ENCODE measurements around the gene CNIH3. TPM values are rescaled to one million over a fixed set of nuclear protein-coding genes. Genes with fewer than 3 reads are reported as not detected.
"Not testable (repeated sequence)": the region's sequence is repeated elsewhere in the genome, so short reads cannot be mapped to it uniquely, and the experiment has no call there.

The CNIH3 gene
- total and polyA plus RNA-seq, 3 experiments from 2014 or later: 1.1 to 1.6 (median 1.5) TPM

GRCh38 chr1:224684979-224685425 is 68.9 kb downstream of the CNIH3 start:
- POLR2A ChIA-PET: no interaction called here
- no peaks in the 10 kb centered on the region for H3K27me3 ChIP-seq (ENCODE audit: insufficient read depth, low read length, poor library complexity, severe bottlenecking)
- H3K4me1 ChIP-seq (ENCODE audit: insufficient read depth, low read length): no peaks in the 10 kb centered on the region
- Mint-ChIP-seq H3K9me3 (peaks cover 0 to 2% (median 0%) of the 10 kb centered on the region in 5 donors), H3K27ac (no peak overlapping the region), H3K4me3 (no peak overlapping the region), H3K27me3 (peaks cover 8 to 17% of the 10 kb centered on the region in 2 donors), H3K4me1 (no peaks in the 10 kb centered on the region), H3K36me3 (no peaks in the 10 kb centered on the region)
- no peaks in the 10 kb centered on the region for H3K36me3 ChIP-seq (ENCODE audit: insufficient read depth, low read length)
- no peak for DNase-seq
- CTCF ChIA-PET: no interaction called here
- H3K9me3 ChIP-seq (ENCODE audit: low read length): no peaks in the 10 kb centered on the region
- H3K27ac ChIP-seq (ENCODE audit: low read depth, low read length): no peak overlapping the region
- no peak overlapping the region for H3K4me3 ChIP-seq (ENCODE audit: low read length)

- H3K27ac Mint-ChIP-seq; H3K4me3 ChIP-seq (ENCODE audit: low read length); CTCF ChIA-PET; H3K36me3 ChIP-seq (ENCODE audit: insufficient read depth, low read length); H3K4me1 Mint-ChIP-seq; H3K9me3 ChIP-seq (ENCODE audit: low read length); H3K27me3 ChIP-seq (ENCODE audit: insufficient read depth, low read length, poor library complexity, severe bottlenecking); POLR2A ChIA-PET; DNase-seq; H3K4me3 Mint-ChIP-seq; H3K27ac ChIP-seq (ENCODE audit: low read depth, low read length); H3K9me3 Mint-ChIP-seq; H3K36me3 Mint-ChIP-seq; H3K4me1 ChIP-seq (ENCODE audit: insufficient read depth, low read length): not testable (repeated sequence)
- peaks cover 8 to 17% of the 10 kb centered on the region in 2 donors for H3K27me3 Mint-ChIP-seq
These were observed 70.0 kb downstream of the CNIH3 start for GRCh38 chr1:224686140-224686539.

- H3K9me3 ChIP-seq (ENCODE audit: low read length): no peaks in the 10 kb centered on the region
- no peak overlapping the region for H3K27ac ChIP-seq (ENCODE audit: low read depth, low read length)
- Mint-ChIP-seq H3K4me3 (no peak overlapping the region), H3K36me3 (no peaks in the 10 kb centered on the region), H3K27ac (no peak overlapping the region), H3K9me3 (peaks cover 0 to 2% (median 0%) of the 10 kb centered on the region in 5 donors), H3K27me3 (peaks cover 8 to 17% of the 10 kb centered on the region in 2 donors), H3K4me1 (no peaks in the 10 kb centered on the region)
- no peak for DNase-seq
- POLR2A ChIA-PET: no interaction called here
- no peaks in the 10 kb centered on the region for H3K4me1 ChIP-seq (ENCODE audit: insufficient read depth, low read length)
- no peaks in the 10 kb centered on the region for H3K36me3 ChIP-seq (ENCODE audit: insufficient read depth, low read length)
- no peak overlapping the region for H3K4me3 ChIP-seq (ENCODE audit: low read length)
- CTCF ChIA-PET: no interaction called here
- no peaks in the 10 kb centered on the region for H3K27me3 ChIP-seq (ENCODE audit: insufficient read depth, low read length, poor library complexity, severe bottlenecking)
These were observed 71.3 kb downstream of the CNIH3 start for GRCh38 chr1:224687465-224687864.

- Mint-ChIP-seq H3K9me3 (peaks cover 0 to 2% (median 0%) of the 10 kb centered on the region in 5 donors), H3K36me3 (no peaks in the 10 kb centered on the region), H3K4me3 (no peak overlapping the region), H3K27ac (no peak overlapping the region), H3K27me3 (peaks cover 7 to 25% of the 10 kb centered on the region in 2 donors), H3K4me1 (no peaks in the 10 kb centered on the region)
- Histone ChIP-seq H3K4me1 (ENCODE audit: insufficient read depth, low read length) (no peaks in the 10 kb centered on the region), H3K9me3 (ENCODE audit: low read length) (no peaks in the 10 kb centered on the region), H3K27ac (ENCODE audit: low read depth, low read length) (no peak overlapping the region), H3K27me3 (ENCODE audit: insufficient read depth, low read length, poor library complexity, severe bottlenecking) (no peaks in the 10 kb centered on the region), H3K36me3 (ENCODE audit: insufficient read depth, low read length) (no peaks in the 10 kb centered on the region), H3K4me3 (ENCODE audit: low read length) (no peak overlapping the region)
- ChIA-PET CTCF (no interaction called here), POLR2A (no interaction called here)
- no peak for DNase-seq
These were observed 73.3 kb downstream of the CNIH3 start for GRCh38 chr1:224689374-224689773.

- Histone ChIP-seq H3K36me3 (ENCODE audit: insufficient read depth, low read length) (no peaks in the 10 kb centered on the region), H3K27ac (ENCODE audit: low read depth, low read length) (no peak overlapping the region), H3K4me3 (ENCODE audit: low read length) (no peak overlapping the region), H3K9me3 (ENCODE audit: low read length) (no peaks in the 10 kb centered on the region), H3K27me3 (ENCODE audit: insufficient read depth, low read length, poor library complexity, severe bottlenecking) (no peaks in the 10 kb centered on the region), H3K4me1 (ENCODE audit: insufficient read depth, low read length) (no peaks in the 10 kb centered on the region)
- no peak overlapping the region for H3K4me3 Mint-ChIP-seq
- DNase-seq: no peak
- H3K4me1 Mint-ChIP-seq: no peaks in the 10 kb centered on the region
- H3K27me3 Mint-ChIP-seq: peaks cover 7 to 25% of the 10 kb centered on the region in 2 donors
- H3K36me3 Mint-ChIP-seq: no peaks in the 10 kb centered on the region
- POLR2A ChIA-PET: no interaction called here
- peaks cover 0 to 2% (median 0%) of the 10 kb centered on the region in 5 donors for H3K9me3 Mint-ChIP-seq
- CTCF ChIA-PET: no interaction called here
- H3K27ac Mint-ChIP-seq: no peak overlapping the region
These were observed 74.5 kb downstream of the CNIH3 start for GRCh38 chr1:224690576-224690975.

- Mint-ChIP-seq H3K27ac (no peak overlapping the region), H3K4me3 (no peak overlapping the region), H3K27me3 (peaks cover 9 to 25% of the 10 kb centered on the region in 2 donors), H3K9me3 (peaks cover 0 to 2% (median 0%) of the 10 kb centered on the region in 5 donors), H3K4me1 (no peaks in the 10 kb centered on the region), H3K36me3 (no peaks in the 10 kb centered on the region)
- H3K9me3 ChIP-seq (ENCODE audit: low read length): no peaks in the 10 kb centered on the region
- POLR2A ChIA-PET: no interaction called here
- CTCF ChIA-PET: no interaction called here
- DNase-seq: no peak
- no peaks in the 10 kb centered on the region for H3K36me3 ChIP-seq (ENCODE audit: insufficient read depth, low read length)
- H3K4me1 ChIP-seq (ENCODE audit: insufficient read depth, low read length): no peaks in the 10 kb centered on the region
- H3K4me3 ChIP-seq (ENCODE audit: low read length): no peak overlapping the region
- no peaks in the 10 kb centered on the region for H3K27me3 ChIP-seq (ENCODE audit: insufficient read depth, low read length, poor library complexity, severe bottlenecking)
- no peak overlapping the region for H3K27ac ChIP-seq (ENCODE audit: low read depth, low read length)
These were observed 75.2 kb downstream of the CNIH3 start for GRCh38 chr1:224691148-224691925.

- Histone ChIP-seq H3K36me3 (ENCODE audit: insufficient read depth, low read length) (no peaks in the 10 kb centered on the region), H3K27me3 (ENCODE audit: insufficient read depth, low read length, poor library complexity, severe bottlenecking) (no peaks in the 10 kb centered on the region), H3K4me1 (ENCODE audit: insufficient read depth, low read length) (no peaks in the 10 kb centered on the region), H3K9me3 (ENCODE audit: low read length) (no peaks in the 10 kb centered on the region), H3K4me3 (ENCODE audit: low read length) (no peak overlapping the region), H3K27ac (ENCODE audit: low read depth, low read length) (no peak overlapping the region)
- POLR2A ChIA-PET: no interaction called here
- CTCF ChIA-PET: no interaction called here
- Mint-ChIP-seq H3K9me3 (no peaks in the 10 kb centered on the region), H3K36me3 (no peaks in the 10 kb centered on the region), H3K27me3 (peaks cover 3 to 15% of the 10 kb centered on the region in 2 donors), H3K27ac (no peak overlapping the region), H3K4me3 (no peak overlapping the region), H3K4me1 (no peaks in the 10 kb centered on the region)
- DNase-seq: no peak
These were observed 78.9 kb downstream of the CNIH3 start for GRCh38 chr1:224694969-224695368.

GRCh38 chr1:224696021-224696420 is 79.9 kb downstream of the CNIH3 start:
- POLR2A ChIA-PET: no interaction called here
- no peaks in the 10 kb centered on the region for H3K4me1 Mint-ChIP-seq
- H3K4me3 Mint-ChIP-seq: no peak overlapping the region
- Histone ChIP-seq H3K4me3 (ENCODE audit: low read length) (no peak overlapping the region), H3K27ac (ENCODE audit: low read depth, low read length) (no peak overlapping the region), H3K9me3 (ENCODE audit: low read length) (no peaks in the 10 kb centered on the region), H3K27me3 (ENCODE audit: insufficient read depth, low read length, poor library complexity, severe bottlenecking) (no peaks in the 10 kb centered on the region), H3K4me1 (ENCODE audit: insufficient read depth, low read length) (no peaks in the 10 kb centered on the region), H3K36me3 (ENCODE audit: insufficient read depth, low read length) (no peaks in the 10 kb centered on the region)
- no peaks in the 10 kb centered on the region for H3K36me3 Mint-ChIP-seq
- CTCF ChIA-PET: no interaction called here
- no peak overlapping the region for H3K27ac Mint-ChIP-seq
- DNase-seq: no peak
- peaks cover 3 to 19% of the 10 kb centered on the region in 2 donors for H3K27me3 Mint-ChIP-seq
- no peaks in the 10 kb centered on the region for H3K9me3 Mint-ChIP-seq
